GM15510 (cell line): ENCODE results near the gene SP2.

ENCODE experiments used
- POLR2A ChIP-seq: IDR thresholded peaks from 3 replicates; pipeline ENCODE4 v1.6.1; 2011; ENCODE audit warnings: borderline replicate concordance; ENCODE audit not compliant: insufficient read length; ENCODE audit errors: extremely low read depth

The SP2 gene

GRCh38 chr17:47978324-47978723 lies 82.3 kb downstream of the SP2 start:
- TF ChIP-seq POLR2A = no peak
